GM21390 (cell line): ENCODE measurements around the gene PABPN1.
"Not testable (repeated sequence)": the region's sequence is repeated elsewhere in the genome, so short reads cannot be mapped to it uniquely, and the experiment has no call there.

Experiments
- ATAC-seq: cut with Tn5 transposase; IDR thresholded peaks from one replicate; pipeline ENCODE4 v1.9.1; 2021; ENCODE audit not compliant: unreplicated experiment

The PABPN1 gene

DNA sequence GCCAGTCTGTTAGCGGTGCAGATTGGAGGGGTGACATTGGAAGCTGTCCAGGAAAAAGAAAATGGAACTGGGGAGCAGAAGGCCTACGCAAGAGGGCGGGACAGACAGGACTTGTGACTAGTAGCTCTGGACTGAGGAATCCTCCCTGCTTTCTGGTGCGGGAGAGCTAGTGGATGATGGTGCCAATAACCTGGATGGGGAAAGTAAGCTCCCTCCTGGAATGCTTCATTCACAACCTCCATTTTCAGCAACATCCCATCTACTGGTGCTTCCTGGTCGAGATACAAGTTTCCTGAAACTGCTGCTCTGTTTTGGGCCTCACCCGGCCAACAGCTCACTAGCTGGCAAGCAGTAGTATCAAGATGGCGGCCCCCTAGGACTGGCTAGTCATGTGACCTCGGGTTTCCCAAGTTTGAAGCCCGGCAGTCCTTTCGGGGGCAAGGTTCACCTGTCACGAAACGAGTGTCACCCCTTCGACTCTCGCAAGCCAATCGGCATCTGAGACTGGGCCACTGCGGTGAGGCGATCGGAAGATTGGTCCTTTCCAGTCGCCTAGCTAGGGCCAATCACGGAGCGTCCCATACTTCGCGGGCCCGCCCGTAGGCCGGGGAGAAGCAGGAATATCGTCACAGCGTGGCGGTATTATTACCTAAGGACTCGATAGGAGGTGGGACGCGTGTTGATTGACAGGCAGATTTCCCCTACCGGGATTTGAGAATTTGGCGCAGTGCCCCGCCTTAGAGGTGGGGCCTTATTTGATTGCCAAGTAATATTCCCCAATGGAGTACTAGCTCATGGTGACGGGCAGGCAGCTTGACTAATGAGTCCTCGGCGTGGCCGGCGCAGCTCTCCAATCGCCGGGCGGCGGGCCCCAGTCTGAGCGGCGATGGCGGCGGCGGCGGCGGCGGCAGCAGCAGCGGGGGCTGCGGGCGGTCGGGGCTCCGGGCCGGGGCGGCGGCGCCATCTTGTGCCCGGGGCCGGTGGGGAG, at the start of gene PABPN1:
Gene PABPN1, plus strand, starts transcription at position 874 of the 988 bp plus-strand sequence. Its CDS starts 13 bp downstream, at position 887.
- ATAC-seq = peak; percentile 87

- no peak for ATAC-seq
Observed at GRCh38 chr14:23275412-23275811, 45.8 kb upstream of the PABPN1 start.

DNA sequence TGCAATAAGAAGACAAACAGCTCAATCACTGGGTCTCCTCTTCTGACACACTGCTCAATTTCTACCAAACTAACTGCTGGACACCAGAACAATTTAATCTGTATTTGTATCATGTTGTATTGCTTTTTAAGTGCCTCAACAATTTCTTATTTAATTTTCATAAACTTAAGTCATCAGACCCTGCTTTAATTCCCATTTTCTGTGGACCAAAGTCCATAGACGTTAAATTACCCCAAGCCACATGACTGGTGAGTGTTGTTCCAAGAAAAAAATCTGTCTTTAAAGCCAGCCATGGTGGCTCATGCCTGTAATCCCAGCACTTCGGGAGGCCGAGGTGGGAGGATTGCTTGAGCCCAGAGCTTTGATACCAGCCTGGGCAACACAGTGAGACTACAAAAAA, 44.1 kb upstream of the PABPN1 start:
- no peak for ATAC-seq

DNA sequence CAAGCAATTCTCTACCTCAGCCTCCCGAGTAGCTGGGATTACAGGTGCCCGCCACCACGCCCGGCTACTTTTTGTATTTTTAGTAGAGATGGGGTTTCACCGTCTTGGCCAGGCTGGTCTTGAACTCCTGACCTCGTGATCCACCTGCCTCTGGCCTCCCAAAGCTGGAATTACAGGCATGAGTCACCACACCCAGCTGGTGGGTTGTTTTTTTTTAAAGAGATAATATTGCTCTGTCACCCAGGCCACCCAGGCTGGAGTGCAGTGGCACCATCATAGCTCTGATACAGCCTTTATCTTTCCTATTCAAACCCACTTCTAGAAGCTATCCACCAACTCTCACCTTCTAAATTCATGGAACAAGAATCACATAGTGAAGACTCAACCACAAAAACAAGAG, 43.3 kb upstream of the PABPN1 start:
- not testable (repeated sequence) for ATAC-seq

DNA sequence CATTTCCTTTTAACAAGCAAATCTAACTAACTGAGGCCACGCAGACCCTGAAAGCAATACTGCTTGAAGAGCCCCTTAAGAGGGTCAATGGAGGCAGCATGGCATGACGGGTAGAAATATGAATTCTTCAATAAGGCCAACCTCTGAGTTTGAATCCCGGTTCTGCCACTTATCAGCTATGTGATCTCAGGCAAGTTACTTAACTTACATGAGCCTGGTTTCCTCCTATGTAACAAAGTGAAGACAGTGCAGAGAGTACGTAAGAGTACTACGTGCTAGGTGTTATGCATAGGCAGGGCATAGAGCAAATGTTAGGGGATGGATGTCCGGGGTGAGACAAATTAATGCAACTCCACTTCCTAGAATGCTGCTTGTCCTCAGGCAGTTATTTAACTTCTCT, 40.0 kb upstream of the PABPN1 start:
- no peak for ATAC-seq

GRCh38 chr14:23284654-23285529, 36.4 kb upstream of the PABPN1 start:
- no peak for ATAC-seq

DNA sequence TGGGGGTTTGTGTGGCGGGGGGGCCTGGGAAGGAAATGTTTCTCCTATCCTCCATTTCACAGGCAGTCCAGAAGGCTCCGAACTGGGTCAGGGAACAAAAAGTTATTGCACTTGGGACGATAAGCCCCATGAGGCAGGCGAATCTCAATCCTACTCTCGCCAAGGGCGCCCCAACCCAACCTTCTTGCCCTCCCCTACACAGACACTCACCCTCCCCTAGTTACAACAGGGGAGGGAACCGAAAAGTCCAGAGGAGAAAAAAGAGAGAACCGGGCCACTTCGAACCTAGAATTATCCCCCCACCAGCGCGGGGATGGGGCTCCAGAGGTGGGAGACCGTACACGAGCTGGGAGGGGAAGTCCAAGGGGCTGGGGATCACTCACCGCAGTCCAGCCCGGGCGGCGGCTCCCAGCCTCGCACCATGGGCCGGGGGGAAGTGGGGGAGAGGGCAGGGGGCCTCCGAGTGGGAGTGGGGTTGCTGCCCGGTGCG, 35.7 kb upstream of the PABPN1 start:
- peak; percentile 20 for ATAC-seq

DNA sequence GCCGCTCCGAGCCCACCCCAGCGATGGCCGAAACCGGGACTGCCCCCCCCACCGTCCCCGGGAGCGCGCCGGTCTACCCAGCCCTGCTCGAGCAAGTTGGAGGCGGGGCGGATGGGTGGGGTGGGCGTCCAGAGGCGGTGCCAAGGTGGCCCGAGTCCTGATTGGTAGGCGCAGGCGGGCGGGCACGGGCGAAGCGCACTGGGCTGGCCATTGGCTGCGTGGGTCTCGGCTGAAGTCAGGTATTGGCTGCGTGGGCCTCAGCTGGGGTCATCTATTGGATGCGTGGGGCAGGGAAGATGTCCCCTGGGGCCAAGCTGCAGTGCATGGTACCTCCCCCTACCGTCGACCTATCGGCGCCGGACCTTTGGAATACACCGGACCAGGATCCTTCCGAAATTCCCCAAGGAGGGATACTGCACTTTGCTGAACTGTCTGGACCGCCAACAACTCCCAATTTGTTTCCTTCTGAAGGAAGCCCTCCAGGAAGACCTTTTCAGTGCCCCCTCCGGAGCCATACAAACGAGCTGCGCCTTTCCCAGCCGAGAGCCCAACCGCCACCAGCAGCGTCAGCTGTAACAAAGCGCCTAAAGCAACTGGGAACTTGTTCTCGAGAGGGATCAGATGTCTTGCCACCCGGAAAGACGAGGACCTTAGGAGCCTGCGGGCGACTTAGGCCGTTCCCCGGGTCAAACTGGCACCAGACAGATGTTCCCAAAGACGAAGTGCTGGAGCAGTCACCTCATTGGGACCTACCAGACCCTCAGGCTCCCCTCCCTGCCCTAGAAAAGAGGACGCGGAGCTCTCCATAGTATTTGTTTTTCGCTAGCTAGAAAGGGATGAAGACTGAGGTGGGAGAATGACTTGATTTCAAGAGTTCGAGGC, 35.0 kb upstream of the PABPN1 start, which contains the start of gene HOMEZ:
Gene HOMEZ, minus strand, starts transcription at position 113 of the 882 bp plus-strand sequence. CDS start 180 bp downstream, outside the sequence.
- ATAC-seq = peak; percentile 97

- no peak for ATAC-seq
Observed at GRCh38 chr14:23286902-23287479, 34.3 kb upstream of the PABPN1 start.

DNA sequence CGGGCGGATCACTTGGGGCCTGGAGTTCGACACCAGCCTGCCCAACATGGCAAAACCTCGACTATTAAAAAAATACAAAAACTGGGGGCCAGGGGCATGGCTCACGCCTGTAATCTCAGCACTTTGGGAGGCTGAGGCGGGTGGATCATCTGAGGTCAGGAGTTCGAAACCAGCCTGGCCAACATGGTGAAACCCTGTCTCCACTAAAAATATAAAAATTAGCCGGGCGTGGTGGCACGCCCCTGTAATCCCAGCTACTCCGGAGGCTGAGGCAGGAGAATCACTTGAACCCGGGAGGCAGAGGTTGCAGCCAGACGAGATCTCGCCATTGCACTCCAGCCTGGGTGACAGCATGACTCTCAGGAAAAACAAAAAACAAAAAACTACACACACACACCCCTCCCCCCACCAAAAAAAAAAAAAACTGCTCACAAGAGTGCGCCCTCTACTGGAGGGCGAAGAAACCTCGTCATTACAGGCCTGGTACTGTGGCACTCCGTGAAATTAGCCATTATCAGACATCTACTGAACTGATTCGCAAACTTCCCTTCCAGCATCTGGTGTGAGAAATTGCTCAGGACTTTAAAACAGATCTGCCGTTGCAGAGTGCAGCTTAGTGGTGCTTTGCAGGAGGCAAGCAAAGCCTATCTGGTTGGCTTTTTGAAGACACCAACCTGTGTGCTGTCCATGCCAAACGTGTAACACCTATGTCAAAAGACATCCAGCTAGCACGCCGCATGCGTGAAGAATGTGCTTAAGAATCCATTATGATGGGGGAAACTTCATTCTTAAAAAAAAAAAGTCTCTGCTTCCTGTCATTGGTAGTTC, 26.3 kb upstream of the PABPN1 start:
- ATAC-seq = peak; percentile 46

- no peak for ATAC-seq
Observed at GRCh38 chr14:23296012-23296777, 25.1 kb upstream of the PABPN1 start.

GRCh38 chr14:23297096-23297495, 24.2 kb upstream of the PABPN1 start:
- no peak for ATAC-seq

DNA sequence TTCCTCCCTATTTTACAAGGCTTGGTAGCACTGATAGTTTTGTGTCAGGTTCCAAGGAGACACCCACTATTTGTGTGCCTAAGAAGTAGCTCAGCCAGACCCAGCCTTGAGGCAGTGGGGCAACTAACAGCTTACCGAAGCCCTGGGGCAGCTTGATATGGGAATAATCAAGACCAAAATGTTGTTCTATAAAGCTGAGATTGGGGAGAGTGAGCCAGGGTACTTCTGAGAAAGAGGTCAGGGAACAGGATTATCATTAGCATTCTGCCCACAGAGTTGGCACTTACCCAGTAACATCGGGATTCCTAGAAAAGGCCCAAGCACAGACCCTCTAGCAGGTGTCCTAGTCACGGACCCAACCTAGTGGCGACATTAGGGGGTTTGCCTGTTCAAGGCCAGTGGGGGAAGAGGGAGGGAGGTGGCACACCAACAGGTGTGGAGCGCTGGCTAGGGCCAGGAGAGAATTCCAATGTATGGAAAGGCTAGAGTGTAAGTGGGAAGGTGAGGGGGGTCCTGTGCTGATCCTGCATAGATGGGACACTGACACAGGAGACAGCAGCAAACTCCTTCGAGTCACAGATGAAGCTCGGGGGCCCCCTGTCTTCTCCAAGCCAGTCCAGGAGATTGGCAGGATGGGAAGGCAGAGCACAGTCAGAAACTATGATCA, 23.5 kb upstream of the PABPN1 start:
- no peak for ATAC-seq

GRCh38 chr14:23299211-23299957, 21.9 kb upstream of the PABPN1 start:
- ATAC-seq = no peak

DNA sequence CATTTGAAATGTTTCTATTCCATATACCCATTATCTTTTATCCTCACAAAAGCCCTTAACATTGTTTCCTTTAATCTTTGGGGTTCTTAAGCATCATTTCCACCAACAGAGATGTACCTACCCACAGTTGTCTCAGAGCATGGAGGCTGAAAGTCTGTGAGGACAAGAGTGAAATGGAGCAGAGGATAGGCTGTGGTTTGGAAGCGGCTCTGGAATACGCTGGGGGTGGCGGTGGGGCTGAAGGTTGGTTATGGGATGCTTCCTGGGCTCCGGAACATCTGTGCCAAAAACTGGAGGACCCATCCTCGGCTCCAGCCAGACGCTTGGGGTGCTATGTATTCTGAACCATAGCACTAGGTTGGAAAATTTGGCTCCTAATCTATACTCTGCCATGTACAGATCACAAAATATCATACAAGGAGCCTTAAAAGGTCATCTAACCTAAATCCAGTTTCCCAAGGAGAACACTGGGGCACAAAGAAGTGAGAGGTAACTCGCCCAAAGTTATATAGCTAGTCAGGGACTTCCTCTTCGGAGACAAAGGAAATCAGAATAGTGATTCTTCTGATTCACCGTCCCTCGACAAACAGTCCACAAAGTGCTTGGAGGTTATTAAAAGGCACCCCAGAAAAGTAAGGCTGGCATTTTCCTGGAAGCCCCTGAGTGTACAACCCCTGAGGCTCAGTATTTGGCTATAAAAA, 21.1 kb upstream of the PABPN1 start:
- ATAC-seq = no peak

DNA sequence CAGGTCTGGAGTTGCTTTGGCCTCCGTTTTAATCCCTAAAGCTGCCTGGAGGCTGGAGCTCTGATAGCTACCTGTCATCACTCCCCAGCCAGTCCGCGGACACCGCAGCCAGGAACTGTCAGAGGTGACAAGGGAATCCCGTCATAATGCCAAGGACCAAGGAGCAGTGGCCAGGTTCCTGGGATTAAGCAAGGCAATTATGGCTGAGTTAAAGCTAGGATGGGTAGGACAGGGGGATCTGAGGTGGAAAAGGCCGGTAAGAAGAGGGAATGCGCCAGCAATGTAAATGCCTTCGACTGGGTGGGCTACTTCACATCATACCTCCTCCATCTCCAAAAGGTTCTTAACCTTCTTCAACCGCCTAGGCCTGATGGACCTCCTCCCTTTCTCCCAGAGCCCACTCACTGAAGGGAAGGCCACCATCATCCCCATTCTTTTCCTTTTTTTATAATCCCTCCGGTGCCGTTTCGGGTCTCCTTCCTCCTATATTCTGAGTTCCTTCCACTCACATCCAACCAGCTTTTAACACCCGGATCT, 20.5 kb upstream of the PABPN1 start:
- no peak for ATAC-seq
